Measurements from ENCODE around the gene MAEA.

- TF ChIP-seq, protein P1, sequence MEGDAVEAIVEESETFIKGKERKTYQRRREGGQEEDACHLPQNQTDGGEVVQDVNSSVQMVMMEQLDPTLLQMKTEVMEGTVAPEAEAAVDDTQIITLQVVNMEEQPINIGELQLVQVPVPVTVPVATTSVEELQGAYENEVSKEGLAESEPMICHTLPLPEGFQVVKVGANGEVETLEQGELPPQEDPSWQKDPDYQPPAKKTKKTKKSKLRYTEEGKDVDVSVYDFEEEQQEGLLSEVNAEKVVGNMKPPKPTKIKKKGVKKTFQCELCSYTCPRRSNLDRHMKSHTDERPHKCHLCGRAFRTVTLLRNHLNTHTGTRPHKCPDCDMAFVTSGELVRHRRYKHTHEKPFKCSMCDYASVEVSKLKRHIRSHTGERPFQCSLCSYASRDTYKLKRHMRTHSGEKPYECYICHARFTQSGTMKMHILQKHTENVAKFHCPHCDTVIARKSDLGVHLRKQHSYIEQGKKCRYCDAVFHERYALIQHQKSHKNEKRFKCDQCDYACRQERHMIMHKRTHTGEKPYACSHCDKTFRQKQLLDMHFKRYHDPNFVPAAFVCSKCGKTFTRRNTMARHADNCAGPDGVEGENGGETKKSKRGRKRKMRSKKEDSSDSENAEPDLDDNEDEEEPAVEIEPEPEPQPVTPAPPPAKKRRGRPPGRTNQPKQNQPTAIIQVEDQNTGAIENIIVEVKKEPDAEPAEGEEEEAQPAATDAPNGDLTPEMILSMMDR (IDR thresholded peaks at IDR 0.05; ENCODE audit: low read depth, low read length, missing input control) = no peak
- TF ChIP-seq MAX (IDR thresholded peaks at IDR 0.05) (no peak), ATF3 (IDR thresholded peaks at IDR 0.05) (no peak)
These were observed 28.4 kb upstream of the MAEA start for GRCh38 chr4:1261107-1261928.

Data from liver (tissue), 3 donors.